ENCODE measurements around the gene NAP1L5. TPM values are rescaled to one million over a fixed set of nuclear protein-coding genes. Genes with fewer than 3 reads are reported as not detected.

The NAP1L5 gene
- total RNA-seq, 4 donors from 2014 or later = 0.20 to 2.9 (median 1.9) TPM

- intact Hi-C loops (cut with DNase I; ENCODE audit: low total_unique reads) (no loop called here), in situ Hi-C loops (cut with MboI; ENCODE audit: low sequenced_read_pairs in 4 of 4) (no loop called here)
- H3K4me3 ChIP-seq = no peak overlapping the region
- H3K27me3 ChIP-seq = no peaks in the 10 kb centered on the region
- no peaks in the 10 kb centered on the region for H3K9me3 ChIP-seq
- ATAC-seq (peak in 1 of 2 donors; percentile 7), DNase-seq (no peak)
- TF ChIP-seq CTCF (IDR thresholded peaks at IDR 0.05 in 4 of 5, conservative IDR thresholded peaks at IDR 0.05 in 1 of 5) (no peak), POLR2A (IDR thresholded peaks at IDR 0.05) (no peak)
- H3K36me3 ChIP-seq = peaks cover 0 to 34% of the 10 kb centered on the region in 2 donors
- H3K4me1 ChIP-seq = peaks cover 17 to 35% of the 10 kb centered on the region in 2 donors
- H3K27ac ChIP-seq = peak overlapping the region; percentile 2 to 70 (median 35)
These were observed 47.5 kb upstream of the NAP1L5 start for GRCh38 chr4:88745175-88745574.

- in situ Hi-C loops (cut with MboI; ENCODE audit: low sequenced_read_pairs in 4 of 4) = no loop called here
- no peak for DNase-seq
- H3K27me3 ChIP-seq = no peaks in the 10 kb centered on the region
- H3K36me3 ChIP-seq = peaks cover 0 to 28% of the 10 kb centered on the region in 2 donors
- TF ChIP-seq CTCF (IDR thresholded peaks at IDR 0.05 in 4 of 5, conservative IDR thresholded peaks at IDR 0.05 in 1 of 5) (no peak), POLR2A (IDR thresholded peaks at IDR 0.05) (no peak)
- ATAC-seq = no peak
- H3K4me1 ChIP-seq = peaks cover 17 to 38% of the 10 kb centered on the region in 2 donors
- H3K9me3 ChIP-seq = no peaks in the 10 kb centered on the region
- no peak overlapping the region for H3K4me3 ChIP-seq
- intact Hi-C loops (cut with DNase I; ENCODE audit: low total_unique reads) = no loop called here
- peak overlapping the region in 3 of 4 donors; percentile 2 to 70 (median 32) for H3K27ac ChIP-seq
These were observed 47.0 kb upstream of the NAP1L5 start for GRCh38 chr4:88744609-88745008.

- intact Hi-C loops (cut with DNase I; ENCODE audit: low total_unique reads) (no loop called here), in situ Hi-C loops (cut with MboI; ENCODE audit: low sequenced_read_pairs in 4 of 4) (no loop called here)
- H3K4me1 ChIP-seq = peaks cover 20 to 41% of the 10 kb centered on the region in 2 donors
- H3K9me3 ChIP-seq = no peaks in the 10 kb centered on the region
- TF ChIP-seq CTCF (IDR thresholded peaks at IDR 0.05 in 4 of 5, conservative IDR thresholded peaks at IDR 0.05 in 1 of 5) = no peak
- no peak for TF ChIP-seq POLR2A (IDR thresholded peaks at IDR 0.05)
- peaks cover 0 to 24% of the 10 kb centered on the region in 2 donors for H3K36me3 ChIP-seq
- no peak for ATAC-seq
- H3K4me3 ChIP-seq = no peak overlapping the region
- H3K27me3 ChIP-seq = no peaks in the 10 kb centered on the region
- H3K27ac ChIP-seq = no peak overlapping the region
- DNase-seq = no peak
These were observed 46.1 kb upstream of the NAP1L5 start for GRCh38 chr4:88743696-88744095.

GRCh38 chr4:88742561-88742960 is 44.9 kb upstream of the NAP1L5 start:
- intact Hi-C loops (cut with DNase I; ENCODE audit: low total_unique reads) = no loop called here
- Histone ChIP-seq H3K4me1 (peaks cover 31 to 51% of the 10 kb centered on the region in 2 donors), H3K36me3 (peaks cover 0 to 19% of the 10 kb centered on the region in 2 donors), H3K9me3 (no peaks in the 10 kb centered on the region), H3K27ac (no peak overlapping the region), H3K4me3 (no peak overlapping the region), H3K27me3 (no peaks in the 10 kb centered on the region)
- in situ Hi-C loops (cut with MboI; ENCODE audit: low sequenced_read_pairs in 4 of 4) = no loop called here
- no peak for ATAC-seq
- DNase-seq = no peak
- TF ChIP-seq CTCF (IDR thresholded peaks at IDR 0.05 in 4 of 5, conservative IDR thresholded peaks at IDR 0.05 in 1 of 5) (no peak), POLR2A (IDR thresholded peaks at IDR 0.05) (no peak)

GRCh38 chr4:88738180-88738579 is 40.6 kb upstream of the NAP1L5 start:
- Histone ChIP-seq H3K4me3 (peak overlapping the region in 1 of 4 donors; percentile 52), H3K36me3 (peaks cover 0 to 14% of the 10 kb centered on the region in 2 donors), H3K27ac (peak overlapping the region; percentile 79 to 90 (median 86)), H3K4me1 (peaks cover 39 to 40% of the 10 kb centered on the region in 2 donors), H3K9me3 (no peaks in the 10 kb centered on the region), H3K27me3 (no peaks in the 10 kb centered on the region)
- ATAC-seq (peak; percentile 55 to 65), DNase-seq (peak in 1 of 2 donors; percentile 68)
- in situ Hi-C loops (cut with MboI; ENCODE audit: low sequenced_read_pairs in 4 of 4) (no loop called here), intact Hi-C loops (cut with DNase I; ENCODE audit: low total_unique reads) (loop anchor here (5.0 kb wide), 1 partner anchor 126 kb away; no protein-coding TSS in a partner anchor)
- no peak for TF ChIP-seq POLR2A (IDR thresholded peaks at IDR 0.05)
- no peak for TF ChIP-seq CTCF (IDR thresholded peaks at IDR 0.05 in 4 of 5, conservative IDR thresholded peaks at IDR 0.05 in 1 of 5)
